ENCODE results near the gene MLXIPL.
"Not testable (repeated sequence)": the region's sequence is repeated elsewhere in the genome, so short reads cannot be mapped to it uniquely, and the experiment has no call there.

MLXIPL gene, protein sequence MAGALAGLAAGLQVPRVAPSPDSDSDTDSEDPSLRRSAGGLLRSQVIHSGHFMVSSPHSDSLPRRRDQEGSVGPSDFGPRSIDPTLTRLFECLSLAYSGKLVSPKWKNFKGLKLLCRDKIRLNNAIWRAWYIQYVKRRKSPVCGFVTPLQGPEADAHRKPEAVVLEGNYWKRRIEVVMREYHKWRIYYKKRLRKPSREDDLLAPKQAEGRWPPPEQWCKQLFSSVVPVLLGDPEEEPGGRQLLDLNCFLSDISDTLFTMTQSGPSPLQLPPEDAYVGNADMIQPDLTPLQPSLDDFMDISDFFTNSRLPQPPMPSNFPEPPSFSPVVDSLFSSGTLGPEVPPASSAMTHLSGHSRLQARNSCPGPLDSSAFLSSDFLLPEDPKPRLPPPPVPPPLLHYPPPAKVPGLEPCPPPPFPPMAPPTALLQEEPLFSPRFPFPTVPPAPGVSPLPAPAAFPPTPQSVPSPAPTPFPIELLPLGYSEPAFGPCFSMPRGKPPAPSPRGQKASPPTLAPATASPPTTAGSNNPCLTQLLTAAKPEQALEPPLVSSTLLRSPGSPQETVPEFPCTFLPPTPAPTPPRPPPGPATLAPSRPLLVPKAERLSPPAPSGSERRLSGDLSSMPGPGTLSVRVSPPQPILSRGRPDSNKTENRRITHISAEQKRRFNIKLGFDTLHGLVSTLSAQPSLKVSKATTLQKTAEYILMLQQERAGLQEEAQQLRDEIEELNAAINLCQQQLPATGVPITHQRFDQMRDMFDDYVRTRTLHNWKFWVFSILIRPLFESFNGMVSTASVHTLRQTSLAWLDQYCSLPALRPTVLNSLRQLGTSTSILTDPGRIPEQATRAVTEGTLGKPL

DNA sequence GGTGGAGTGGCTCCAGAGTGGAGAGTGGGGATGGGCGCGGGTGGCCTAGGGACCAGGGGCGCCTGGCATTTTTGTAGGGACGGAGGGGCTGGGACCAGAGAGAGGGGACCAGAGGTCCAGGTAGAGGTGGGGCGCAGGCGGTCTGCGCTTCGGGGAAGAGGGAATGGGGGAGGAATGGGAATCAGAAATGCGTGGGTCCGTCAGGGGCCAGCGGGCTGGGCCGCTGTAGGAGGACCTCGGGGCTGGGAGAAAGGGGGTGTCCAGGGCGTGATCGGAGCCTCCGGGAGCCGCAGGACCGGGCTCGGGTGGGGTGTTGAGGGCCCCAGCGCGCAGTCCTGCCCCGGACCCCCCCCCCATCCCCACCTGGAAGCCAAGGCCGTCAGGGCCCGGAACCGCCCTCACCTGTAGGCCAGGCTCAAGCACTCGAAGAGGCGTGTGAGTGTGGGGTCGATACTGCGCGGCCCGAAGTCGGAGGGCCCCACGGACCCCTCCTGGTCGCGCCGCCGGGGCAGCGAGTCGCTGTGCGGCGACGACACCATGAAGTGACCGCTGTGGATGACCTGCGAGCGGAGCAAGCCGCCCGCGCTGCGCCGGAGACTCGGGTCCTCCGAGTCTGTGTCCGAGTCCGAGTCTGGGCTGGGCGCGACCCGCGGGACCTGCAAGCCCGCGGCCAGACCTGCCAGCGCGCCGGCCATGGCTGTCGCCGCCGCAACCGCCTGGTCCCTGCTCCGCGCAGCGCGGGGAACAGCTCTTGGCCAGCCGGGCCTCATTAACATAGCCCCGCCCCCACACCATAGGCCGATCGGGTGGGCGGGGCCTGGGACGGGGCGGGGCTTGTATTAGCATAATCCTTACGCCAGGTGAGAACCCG lies at the start of gene MLXIPL:
Gene MLXIPL, minus strand, starts transcription at position 725 of the 871 bp plus-strand sequence. Its CDS starts 30 bp downstream, at position 695.
- peak in 5 of 6 experiments; percentile 17 to 42 (median 29) for DNase-seq

DNA sequence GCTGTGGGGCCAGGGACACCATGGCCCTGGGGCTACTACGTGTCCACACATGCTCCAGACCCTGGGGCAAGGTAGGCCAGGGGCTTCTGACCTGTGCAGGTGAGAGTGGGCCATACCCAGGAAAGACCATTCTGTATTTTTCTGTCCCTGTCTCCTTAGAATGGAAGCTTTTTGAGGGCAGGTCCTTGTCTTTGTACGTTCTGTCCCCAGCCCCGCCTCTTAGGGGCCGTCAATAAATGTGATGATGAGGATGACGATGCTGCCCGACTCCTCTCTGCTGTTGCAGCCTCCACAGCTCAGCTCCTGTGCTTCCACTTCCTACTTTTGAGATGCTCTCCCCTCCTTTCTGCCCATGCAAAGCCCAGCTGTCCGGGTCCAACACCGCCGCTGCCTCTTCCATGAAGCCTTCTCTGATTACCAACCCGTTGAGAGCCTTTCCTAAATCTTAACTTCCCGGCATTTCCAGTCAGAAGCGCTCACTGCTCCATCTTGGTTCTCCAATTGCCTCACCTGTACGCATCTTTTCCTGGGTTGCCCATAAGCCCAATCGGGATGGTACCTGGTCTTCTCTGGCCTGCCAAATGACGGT lies 47.6 kb upstream of the MLXIPL start:
- no peak for DNase-seq

DNA sequence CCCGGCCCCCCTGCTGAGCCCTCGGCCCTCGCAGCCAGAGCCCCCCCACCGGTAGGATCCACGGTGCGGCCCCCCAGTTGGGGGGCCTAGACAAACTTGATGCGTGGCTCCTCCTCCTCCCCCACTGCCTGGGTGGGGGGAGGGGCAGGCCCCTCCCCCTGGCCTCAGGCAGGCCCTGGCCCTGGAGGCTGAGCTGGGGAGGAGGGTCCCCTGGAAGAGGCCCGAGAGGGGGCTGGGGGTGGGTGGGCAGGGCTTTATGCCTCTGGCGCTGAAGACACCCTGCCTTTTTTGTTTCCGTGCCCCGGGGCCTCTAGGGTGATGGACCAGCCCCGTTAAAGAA lies 47.0 kb upstream of the MLXIPL start:
- DNase-seq, result no peak

DNA sequence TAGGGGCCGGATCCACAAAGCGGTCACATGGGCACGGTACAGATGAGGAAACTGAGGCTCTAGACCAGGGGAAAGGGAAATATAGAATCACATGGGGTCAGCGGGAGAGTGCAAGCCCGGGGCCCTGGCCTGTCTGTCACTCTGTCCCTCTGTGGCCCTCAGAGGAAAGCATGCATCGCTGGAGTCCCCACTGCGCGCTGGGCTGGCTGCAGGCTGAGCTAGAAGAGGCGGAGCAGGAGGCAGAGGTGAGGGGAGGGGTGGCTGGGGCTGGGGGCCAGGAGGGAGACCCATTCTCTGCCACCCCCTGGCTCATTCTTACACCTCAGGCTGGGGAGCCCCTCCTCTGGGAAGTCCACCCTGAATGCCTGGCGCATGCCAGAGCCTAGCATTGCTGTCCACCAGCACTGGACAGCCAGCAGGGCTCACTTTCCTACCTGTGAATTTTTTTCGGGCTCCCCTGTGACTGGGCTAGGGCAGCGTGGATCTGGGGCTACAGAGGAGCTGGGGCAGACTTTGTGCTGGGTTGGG lies 45.6 kb upstream of the MLXIPL start:
- no peak for DNase-seq

DNA sequence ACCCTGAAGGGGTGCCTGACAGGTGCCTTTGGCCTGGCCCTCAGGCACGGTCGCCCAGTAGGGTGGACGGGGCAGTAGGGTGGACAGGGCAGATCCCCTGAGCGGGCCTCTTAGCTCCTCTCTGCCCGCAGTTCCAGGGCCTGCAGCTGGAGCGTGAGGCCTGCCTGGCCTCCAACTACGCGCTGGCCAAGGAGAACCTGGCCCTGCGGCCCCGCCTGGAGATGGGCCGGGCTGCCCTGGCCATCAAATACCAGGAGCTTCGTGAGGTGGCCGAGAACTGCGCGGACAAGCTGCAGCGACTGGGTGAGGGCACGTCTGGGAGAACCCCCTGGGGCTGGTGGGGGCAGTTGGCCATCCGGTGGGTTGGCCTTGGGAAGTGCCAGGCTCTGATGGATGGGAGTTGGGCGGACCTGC lies 45.0 kb upstream of the MLXIPL start:
- no peak for DNase-seq

DNA sequence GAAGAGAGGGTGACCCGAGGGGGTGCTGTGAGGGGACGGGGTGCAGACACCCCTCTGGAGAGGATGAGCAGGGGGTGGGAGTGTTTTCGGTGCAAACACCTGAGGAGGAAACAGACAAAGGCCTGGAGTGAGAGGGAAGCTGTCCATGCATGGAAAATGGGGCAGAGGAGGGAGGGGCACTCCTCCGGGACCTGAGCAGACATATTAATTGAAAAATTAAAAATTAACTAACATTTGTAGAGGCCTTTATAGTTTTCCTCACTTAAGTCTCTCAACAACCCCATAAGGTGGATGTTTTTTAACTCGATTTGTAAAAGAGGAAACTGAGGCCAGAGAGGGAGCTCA lies 44.5 kb upstream of the MLXIPL start:
- DNase-seq, result peak in 1 of 6 experiments; percentile 4

DNA sequence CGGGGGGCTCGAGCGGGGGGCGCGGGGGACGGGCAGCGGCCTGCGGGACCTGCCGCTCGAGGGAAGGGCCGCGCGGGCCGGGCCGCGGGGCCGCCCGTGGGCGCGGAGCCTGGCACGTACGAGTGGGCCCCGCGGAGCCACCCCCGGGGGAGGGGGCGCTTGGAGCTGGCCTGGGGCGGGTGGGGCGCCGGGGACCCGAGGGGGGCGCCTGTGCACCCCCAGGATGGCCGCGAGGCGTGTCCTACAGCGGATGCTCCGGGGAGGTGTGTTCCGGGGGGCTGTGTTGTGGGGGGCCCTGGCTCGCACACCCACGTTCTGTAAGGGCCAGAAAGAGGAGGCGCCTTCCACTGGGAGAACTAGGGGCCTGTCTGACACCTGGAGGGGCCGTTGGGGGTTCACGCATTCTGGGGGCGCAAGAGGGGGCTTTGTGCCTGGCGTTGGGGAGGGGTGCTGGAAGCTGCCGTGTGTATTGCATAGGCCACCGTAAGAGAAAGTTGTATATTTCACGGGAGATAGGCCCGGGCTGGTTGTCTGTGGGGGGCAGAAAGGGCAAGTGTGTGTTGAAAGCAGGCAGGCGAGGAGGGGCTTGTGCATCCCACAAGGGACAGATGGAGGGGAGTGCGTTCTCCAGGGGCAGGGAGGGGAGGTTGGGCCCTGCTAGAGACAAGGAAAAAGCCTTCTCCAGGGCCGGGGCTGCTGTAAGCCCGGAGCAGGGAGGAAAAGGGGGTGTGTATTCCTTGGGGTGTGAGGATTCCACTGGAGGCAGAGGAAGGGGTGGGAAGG lies 44.0 kb upstream of the MLXIPL start:
- DNase-seq, result peak in 2 of 6 experiments; percentile 17 to 39

DNA sequence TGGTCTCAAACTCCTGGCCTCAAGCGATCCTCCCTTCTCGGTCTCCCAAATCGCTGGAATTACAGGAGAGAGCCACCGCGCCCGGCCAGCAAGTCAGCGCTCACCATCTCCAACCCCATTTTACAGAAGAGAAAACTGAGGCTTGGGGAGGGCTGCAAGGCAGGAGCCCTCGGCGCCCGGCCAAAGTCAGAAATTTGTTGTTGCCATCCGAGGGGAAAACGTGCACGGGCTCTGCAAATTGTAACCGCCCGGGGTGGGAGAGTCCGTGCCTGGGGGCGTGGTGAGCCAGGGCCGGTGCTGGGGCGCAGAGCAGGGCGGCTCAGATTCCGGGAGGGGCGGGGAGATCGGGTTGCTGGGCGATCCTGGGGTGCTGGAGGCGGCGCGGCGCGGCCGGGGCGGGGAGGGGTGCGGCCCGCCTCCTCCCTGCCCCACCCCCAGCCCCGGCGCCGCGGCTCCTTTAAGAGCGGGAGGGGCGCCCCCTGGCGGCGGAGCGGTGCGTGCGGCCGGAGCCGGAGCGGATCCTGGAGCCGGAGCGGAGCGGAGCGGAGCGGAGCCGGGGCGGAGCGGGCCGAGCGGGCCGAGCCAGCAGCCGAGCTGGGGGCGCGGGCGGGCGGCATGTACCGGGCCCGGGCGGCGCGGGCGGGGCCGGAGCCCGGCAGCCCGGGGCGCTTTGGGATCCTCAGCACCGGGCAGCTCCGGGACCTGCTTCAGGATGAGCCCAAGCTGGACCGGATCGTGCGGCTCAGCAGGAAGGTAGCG lies 43.2 kb upstream of the MLXIPL start, which contains the start of gene VPS37D:
Gene VPS37D, plus strand, starts transcription at position 488 of the 759 bp plus-strand sequence. Its CDS starts 128 bp downstream, at position 616.
- peak; percentile 78 to 94 (median 90) for DNase-seq

DNA sequence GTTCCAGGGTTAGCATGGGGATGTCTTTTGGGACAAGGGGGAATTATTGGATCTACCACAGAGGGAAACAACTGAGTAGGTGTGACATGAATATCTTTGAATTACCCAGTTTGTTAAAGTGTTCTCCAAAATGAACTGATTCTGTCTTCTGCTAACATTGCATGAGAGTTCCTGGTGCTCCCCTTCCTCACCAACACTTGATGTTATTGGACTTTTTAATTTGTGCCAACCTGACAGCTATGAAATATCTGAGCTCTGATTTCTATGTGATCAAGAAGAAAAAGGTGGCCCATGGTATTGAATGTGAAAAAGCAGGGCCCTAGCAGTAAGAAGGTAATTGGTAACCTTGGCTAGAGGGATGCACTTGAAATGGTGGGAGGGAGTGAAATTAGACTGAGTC lies 38.7 kb upstream of the MLXIPL start:
- no peak for DNase-seq

DNA sequence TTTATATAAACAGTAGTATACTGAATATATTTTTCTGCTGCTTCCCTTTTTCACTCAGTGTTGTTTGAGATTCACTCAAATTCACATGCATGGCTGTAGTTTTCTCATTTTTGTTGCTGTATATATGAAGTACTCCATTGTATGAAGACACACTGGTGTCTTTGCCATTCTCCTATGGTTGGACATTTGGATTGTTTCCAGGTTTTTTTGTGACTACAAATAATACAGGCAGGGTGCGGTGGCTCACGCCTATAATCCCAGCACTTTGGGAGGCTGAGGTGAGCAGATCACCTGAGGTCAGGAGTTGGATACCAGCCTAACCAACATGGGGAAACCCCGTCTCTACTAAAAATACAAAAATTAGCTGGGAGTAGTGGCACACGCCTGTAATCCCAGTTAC lies 36.3 kb upstream of the MLXIPL start:
- not testable (repeated sequence) for DNase-seq

DNA sequence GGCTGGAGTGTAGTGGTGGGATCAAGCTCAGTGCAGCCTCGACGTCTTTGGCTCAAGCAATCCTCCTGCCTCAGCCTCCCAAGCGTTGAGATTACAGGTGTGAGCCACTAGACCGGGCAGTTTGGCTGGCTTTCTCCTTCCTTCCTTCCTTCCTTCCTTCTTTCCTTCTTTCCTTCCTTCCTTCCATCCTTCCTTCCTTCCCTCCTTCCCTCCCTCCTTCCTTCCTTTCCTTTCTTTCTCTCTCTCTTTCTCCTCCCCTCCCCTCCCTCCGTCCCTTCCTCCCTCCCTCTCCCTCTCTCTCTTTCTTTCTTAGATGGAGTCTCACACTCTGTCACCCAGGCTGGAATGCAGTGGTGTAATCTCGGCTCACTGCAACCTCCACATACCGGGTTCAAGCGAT lies 35.7 kb upstream of the MLXIPL start:
- DNase-seq, result no peak

DNA sequence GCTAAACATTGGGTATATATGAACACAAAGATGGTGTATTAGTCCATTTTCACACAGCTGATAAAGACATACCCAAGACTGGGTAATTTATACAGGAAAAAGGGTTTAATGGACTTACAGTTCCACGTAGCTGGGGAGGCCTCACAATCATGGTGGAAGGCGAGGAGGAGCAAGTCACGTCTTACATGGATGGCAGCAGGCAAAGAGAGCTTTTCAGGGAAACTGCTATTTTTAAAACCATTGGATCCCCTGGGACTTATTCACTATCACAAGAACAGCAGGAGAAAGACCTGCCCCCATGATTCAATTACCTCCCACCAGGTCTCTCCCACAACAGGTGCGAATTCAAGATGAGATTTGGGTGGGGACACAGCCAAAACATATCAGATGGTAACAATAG lies 31.0 kb upstream of the MLXIPL start:
- DNase-seq, result not testable (repeated sequence)

DNA sequence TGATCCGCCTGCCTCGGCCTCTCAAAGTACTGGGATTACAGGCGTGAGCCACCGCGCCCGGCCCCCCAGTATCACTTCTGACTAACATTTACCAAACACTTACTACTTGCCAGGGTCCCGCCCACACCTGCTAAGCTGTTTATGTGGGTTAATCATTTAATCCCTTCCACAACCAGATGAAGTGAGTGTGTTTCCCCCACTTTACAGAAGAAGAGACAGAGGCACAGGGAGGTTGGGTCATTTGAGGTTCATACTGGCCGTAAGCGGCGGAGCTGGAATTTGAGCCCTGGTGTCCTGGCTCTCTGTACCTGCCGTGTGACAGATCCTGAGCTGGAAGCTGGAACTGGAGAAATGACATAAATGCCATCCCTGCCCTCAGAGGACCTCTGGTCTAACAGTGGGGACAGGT lies 28.2 kb upstream of the MLXIPL start:
- DNase-seq, result no peak

DNA sequence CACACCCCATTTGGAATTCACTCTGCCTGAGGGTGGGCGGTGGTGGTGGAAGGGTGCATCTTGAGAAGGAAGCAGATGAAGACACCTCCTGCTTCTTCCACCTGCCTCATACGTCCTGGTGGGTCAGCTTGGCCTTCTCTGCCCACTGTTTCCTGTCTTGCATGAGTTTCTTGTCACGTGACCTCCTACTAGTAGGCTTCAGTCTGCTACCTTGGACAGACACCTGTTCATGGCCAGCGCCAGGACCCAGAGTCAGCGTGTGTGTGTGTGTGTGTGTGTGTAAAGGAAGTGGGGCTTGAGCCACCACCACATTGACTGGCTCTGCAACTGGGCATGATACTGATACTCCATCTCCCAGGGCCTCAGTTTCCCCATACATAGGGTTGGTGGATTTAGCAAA lies 26.2 kb upstream of the MLXIPL start:
- no peak for DNase-seq

DNA sequence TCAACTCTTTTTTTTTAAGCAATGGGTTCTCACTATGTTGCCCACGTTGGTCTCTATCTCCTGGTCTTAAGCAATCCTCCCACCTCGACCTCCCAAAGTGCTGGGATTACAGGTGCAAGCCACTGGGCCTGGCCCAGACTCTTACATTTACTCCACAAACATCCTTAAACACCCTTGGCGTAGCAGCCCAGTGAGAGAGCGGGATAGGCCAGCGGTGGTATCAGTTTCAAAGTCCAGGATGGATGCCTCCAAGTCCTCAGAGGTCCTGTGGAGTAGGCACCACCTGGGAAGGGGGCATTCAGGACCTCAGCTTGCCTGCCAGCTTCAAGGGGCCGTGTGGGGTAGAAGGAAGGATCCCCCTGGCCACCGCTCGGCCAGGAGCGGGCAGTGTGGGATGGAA lies 25.3 kb upstream of the MLXIPL start:
- no peak for DNase-seq

DNA sequence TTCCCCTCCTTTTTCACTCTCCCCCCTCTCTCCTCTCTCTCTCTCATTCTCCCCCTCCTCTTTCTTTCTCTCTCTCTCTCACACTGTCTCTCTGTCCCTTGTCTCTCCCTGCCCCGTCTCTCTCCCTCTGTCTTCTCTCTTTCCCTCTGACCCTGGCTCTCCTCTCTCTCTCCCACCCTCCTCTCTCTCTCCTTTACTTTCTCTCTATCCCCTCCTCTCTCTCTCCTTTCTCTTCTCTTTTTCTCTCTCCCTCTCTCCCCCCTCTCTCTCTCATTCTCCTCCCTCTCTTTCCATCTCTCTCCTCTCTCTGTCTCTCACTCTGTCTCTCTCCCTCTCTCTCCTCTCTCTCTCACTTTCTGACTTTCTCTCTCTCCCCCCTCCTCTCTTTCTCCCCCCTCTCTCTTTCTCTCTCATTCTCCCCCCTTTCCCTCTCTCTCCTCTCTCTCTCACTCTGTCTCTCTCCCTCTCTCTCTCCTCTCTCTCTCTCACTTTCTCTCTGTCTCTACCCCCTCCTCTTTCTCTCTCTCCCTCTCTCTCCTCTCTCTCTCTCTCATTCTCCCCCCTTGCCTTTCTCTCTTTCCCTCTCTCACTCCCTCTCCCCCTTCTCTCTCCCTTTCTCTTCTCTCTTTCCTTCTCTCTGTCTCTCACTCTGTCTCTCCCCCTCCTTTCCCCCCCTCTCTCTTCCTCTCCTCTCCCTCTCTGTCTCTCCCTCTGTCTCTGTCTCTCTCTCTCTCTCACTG lies 24.4 kb upstream of the MLXIPL start:
- no peak for DNase-seq

DNA sequence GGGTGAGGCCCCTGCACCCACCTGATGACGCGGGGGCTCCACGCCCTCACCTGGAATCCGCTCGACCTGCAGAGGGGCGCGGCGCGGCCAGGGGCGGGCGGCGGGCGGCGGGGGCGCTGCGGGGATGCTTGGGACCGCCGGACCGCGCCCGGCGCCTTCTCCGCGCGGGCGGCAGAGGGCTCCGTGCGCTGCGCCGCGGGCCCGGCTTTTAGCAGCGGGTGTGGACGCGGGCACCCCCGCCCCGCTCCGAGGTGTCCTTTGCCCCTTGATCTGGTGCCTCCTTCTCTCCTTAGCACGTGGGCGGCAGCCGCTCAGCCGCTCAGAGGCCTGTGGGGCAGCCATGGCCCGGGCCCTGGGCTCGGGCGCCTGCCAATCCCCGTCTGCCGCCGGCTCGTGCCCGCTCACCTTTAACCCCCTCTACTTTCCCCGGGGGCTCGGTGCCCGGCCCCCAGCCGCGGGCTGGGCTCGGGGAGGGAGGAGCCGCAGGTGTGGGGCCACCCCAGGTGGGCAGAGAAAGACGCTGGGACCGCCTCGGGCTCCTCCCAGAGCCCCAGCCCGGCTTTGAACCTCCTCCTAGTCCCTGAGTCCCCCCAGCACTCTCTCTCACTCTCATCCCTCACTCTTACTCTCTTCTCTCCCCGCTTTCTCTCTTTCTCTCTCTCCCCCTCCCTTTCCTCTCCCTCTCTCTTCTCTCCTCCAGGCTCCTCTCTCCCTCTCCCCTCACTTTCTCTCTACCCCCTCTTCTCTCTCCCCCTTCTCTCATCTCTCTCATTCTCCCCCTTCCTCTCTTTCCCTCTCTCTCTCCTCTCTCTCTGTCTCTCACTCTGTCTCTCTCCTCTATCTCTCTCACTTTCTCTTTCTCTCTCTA lies 23.6 kb upstream of the MLXIPL start:
- peak in 3 of 6 experiments; percentile 13 to 17 (median 17) for DNase-seq

DNA sequence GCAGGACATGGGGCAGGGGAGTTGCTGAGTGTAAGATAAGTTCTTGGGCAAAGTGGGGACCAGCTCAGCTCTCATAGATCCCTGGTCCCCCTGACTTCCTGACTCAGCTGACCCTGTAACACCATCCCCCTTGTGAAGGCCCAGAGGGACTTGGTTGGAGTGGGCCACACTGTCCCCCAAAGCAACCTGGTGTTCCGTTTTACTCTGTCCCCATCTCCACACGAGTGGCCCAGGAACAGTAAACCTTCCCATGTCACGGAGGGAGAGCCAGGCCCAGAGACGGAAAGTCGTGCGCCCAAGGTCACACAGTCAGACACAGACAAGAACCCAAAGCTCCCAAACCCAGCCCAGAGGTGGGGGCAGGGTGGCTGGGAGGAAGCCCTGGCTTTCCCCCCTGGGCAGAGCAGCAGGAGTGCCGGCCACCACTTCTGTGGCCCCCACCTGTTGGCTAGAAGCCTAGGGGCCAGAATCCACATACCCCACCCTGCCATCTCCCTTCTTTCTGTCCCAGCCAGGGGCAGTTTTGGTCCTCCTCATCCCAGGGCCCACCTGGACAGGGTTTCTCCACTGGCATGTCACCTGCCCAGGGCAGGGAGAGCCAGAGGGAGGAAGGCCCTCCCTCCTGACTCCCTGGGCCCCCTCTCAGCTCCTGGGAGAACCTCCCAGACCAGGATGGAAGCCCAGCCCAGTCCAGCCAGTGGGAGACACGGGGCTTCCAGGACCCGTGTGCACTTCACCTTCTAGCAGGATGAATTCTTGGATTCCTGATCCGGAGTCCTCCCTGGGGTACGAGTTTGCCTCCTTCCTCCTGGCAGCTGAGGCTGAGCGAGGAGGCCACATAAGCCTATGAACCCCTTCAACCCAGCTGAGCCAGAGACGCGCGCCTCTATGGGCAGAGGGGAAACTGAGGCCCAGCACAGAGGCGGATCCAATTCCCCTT lies 22.7 kb upstream of the MLXIPL start:
- DNase-seq, result no peak
